Glomerular endothelial cell (primary cell): ENCODE measurements around the gene FHIT. TPM values are rescaled to one million over a fixed set of nuclear protein-coding genes. Genes with fewer than 3 reads are reported as not detected.
"Not testable (repeated sequence)": the region's sequence is repeated elsewhere in the genome, so short reads cannot be mapped to it uniquely, and the experiment has no call there.

Experiments used
- DNase-seq: peaks from one replicate; pipeline ENCODE4 v3.0.0-alpha.2; 2011; ENCODE audit warnings: low read depth, low spot score; ENCODE audit errors: extremely low read depth
- total RNA-seq: library from RNA; depleted of rRNA; stranded (reverse); fragments of >200 nt; gene quantifications from 2 replicates; pipeline ENCODE4 v1.2.3, GENCODE V29; 2015

Gene FHIT
- total RNA-seq, 1 donor from 2014 or later = 8.1 TPM

GRCh38 chr3:60591267-60591666, 660.0 kb downstream of the FHIT start:
- no peak for DNase-seq

- DNase-seq = no peak
Observed at GRCh38 chr3:60588806-60589205, 662.4 kb downstream of the FHIT start.

- no peak for DNase-seq
Observed at GRCh38 chr3:60585918-60586317, 665.3 kb downstream of the FHIT start.

GRCh38 chr3:60584250-60584649, 667.0 kb downstream of the FHIT start:
- no peak for DNase-seq

GRCh38 chr3:60582288-60582687, 669.0 kb downstream of the FHIT start:
- no peak for DNase-seq

- DNase-seq = no peak
Observed at GRCh38 chr3:60580809-60581208, 670.4 kb downstream of the FHIT start.

GRCh38 chr3:60579734-60580133, 671.5 kb downstream of the FHIT start:
- no peak for DNase-seq

GRCh38 chr3:60578936-60579335, 672.3 kb downstream of the FHIT start:
- DNase-seq = no peak

- no peak for DNase-seq
Observed at GRCh38 chr3:60577601-60578000, 673.7 kb downstream of the FHIT start.

GRCh38 chr3:60575718-60576272, 675.5 kb downstream of the FHIT start:
- no peak for DNase-seq

GRCh38 chr3:60574046-60574769, 677.0 kb downstream of the FHIT start:
- DNase-seq = no peak

- no peak for DNase-seq
Observed at GRCh38 chr3:60573494-60573893, 677.8 kb downstream of the FHIT start.

GRCh38 chr3:60571511-60571910, 679.7 kb downstream of the FHIT start:
- no peak for DNase-seq

GRCh38 chr3:60557122-60557521, 694.1 kb downstream of the FHIT start:
- no peak for DNase-seq

GRCh38 chr3:60555686-60556354, 695.4 kb downstream of the FHIT start:
- no peak for DNase-seq

GRCh38 chr3:60553144-60553543, 698.1 kb downstream of the FHIT start:
- no peak for DNase-seq

GRCh38 chr3:60552581-60552980, 698.7 kb downstream of the FHIT start:
- DNase-seq = no peak

- no peak for DNase-seq
Observed at GRCh38 chr3:60551455-60552209, 699.6 kb downstream of the FHIT start.

- no peak for DNase-seq
Observed at GRCh38 chr3:60549863-60550262, 701.4 kb downstream of the FHIT start.

- DNase-seq = no peak
Observed at GRCh38 chr3:60542995-60543394, 708.3 kb downstream of the FHIT start.

GRCh38 chr3:60539394-60539793, 711.9 kb downstream of the FHIT start:
- DNase-seq = not testable (repeated sequence)
